Testis (tissue), 3 donors: Measurements from ENCODE around the gene SLC5A10. TPM values are rescaled to one million over a fixed set of nuclear protein-coding genes. Genes with fewer than 3 reads are reported as not detected.

Source experiments
- DNase-seq: peaks from one replicate; pipeline ENCODE4 v3.0.0-alpha.2; 2019
- H3K27ac ChIP-seq, 2 donors: fragments of 200-600 bp; sonication (generic); one replicate each; pipeline ENCODE4 v1.5.1; 2019
- H3K27me3 ChIP-seq: fragments of 200-600 bp; sonication (generic); one replicate; pipeline ENCODE4 v1.5.1; 2019
- H3K36me3 ChIP-seq: fragments of 200-600 bp; sonication (generic); one replicate; pipeline ENCODE4 v1.5.1; 2017; ENCODE audit warnings: low read depth; ENCODE audit errors: missing control alignments
- H3K4me1 ChIP-seq: fragments of 200-600 bp; sonication (generic); one replicate; pipeline ENCODE4 v1.5.1; 2019
- H3K4me3 ChIP-seq, 2 donors: fragments of 200-600 bp; sonication (generic); one replicate each; pipeline ENCODE4 v1.5.1; 2017 to 2019
- H3K9me3 ChIP-seq: fragments of 200-600 bp; sonication (generic); one replicate; pipeline ENCODE4 v1.5.1; 2017
- CTCF ChIP-seq, 3 experiments: fragments of 450-650 bp in 2 of 3; fragments of 200-600 bp in 1 of 3; sonication (generic) in 1 of 3; IDR thresholded peaks; one replicate each; pipeline ENCODE4 v1.5.1; 2016 to 2019; ENCODE audit warnings: antibody characterized with exemption in 3 of 3, mild to moderate bottlenecking in 2 of 3, moderate library complexity in 1 of 3
- POLR2A ChIP-seq: fragments of 450-650 bp; IDR thresholded peaks from one replicate; pipeline ENCODE4 v1.6.1; 2017; ENCODE audit warnings: antibody characterized with exemption, mild to moderate bottlenecking, moderate library complexity
- WGBS, 2 donors: methylation state at CpG; one replicate each; pipeline ENCODE4 v1.1.5; 2018; 5-methylcytosine and 5-hydroxymethylcytosine counted together
- intact Hi-C: fragments of 100-400 bp; cut with DNase I; formaldehyde crosslinking; loops from one replicate; pipeline ENCODE4 v1.15.1; 2023; ENCODE audit warnings: low total_unique reads
- polyA plus RNA-seq: library from polyadenylated mRNA; stranded (reverse); fragments of 350-450 nt; fragmentation: Illumina TruSeq; extraction: RNeasy Lipid Tissue Mini Kit (QIAGEN cat#74804); gene quantifications from one replicate; pipeline ENCODE4 v1.2.3, GENCODE V29; 2014; ENCODE audit warnings: low read depth, low replicate concordance; ENCODE audit not compliant: insufficient read depth
- total RNA-seq, 2 donors: library from RNA; depleted of rRNA; stranded (reverse); fragments of >200 nt; gene quantifications; one replicate each; pipeline ENCODE4 v1.2.3, GENCODE V29; 2016

SLC5A10 gene
- total and polyA plus RNA-seq, 3 donors from 2014 or later, result 0.98 to 1.1 (median 1.1) TPM

- Histone ChIP-seq H3K36me3 (no peaks in the 10 kb centered on the region), H3K4me1 (no peaks in the 10 kb centered on the region), H3K27me3 (no peaks in the 10 kb centered on the region), H3K27ac (no peak overlapping the region), H3K9me3 (no peaks in the 10 kb centered on the region), H3K4me3 (no peak overlapping the region)
- intact Hi-C loops, result no loop called here
- no peak for DNase-seq
- TF ChIP-seq POLR2A (no peak), CTCF (IDR thresholded peaks at IDR 0.05) (no peak)
- 84 to 92% methylated on average over 10 to 11 of the region's 11 CpGs for WGBS, 2 donors
Measured at GRCh38 chr17:18958611-18959010, 6.6 kb downstream of the SLC5A10 start.

GRCh38 chr17:18959071-18959844 lies 7.3 kb downstream of the SLC5A10 start:
- intact Hi-C loops, result no loop called here
- H3K27ac ChIP-seq, result no peak overlapping the region
- no peak overlapping the region for H3K4me3 ChIP-seq
- TF ChIP-seq POLR2A, result no peak
- no peak for TF ChIP-seq CTCF (IDR thresholded peaks at IDR 0.05)
- no peaks in the 10 kb centered on the region for H3K27me3 ChIP-seq
- DNase-seq, result no peak
- H3K4me1 ChIP-seq, result no peaks in the 10 kb centered on the region
- WGBS, 2 donors, result 84 to 86% methylated on average over 5 to 22 of the region's 22 CpGs
- H3K9me3 ChIP-seq, result no peaks in the 10 kb centered on the region
- H3K36me3 ChIP-seq, result no peaks in the 10 kb centered on the region

- DNase-seq, result no peak
- intact Hi-C loops, result no loop called here
- H3K27me3 ChIP-seq, result no peaks in the 10 kb centered on the region
- H3K4me3 ChIP-seq, result no peak overlapping the region
- H3K36me3 ChIP-seq, result no peaks in the 10 kb centered on the region
- WGBS, 2 donors, result 95 to 100% methylated on average over 2 to 5 of the region's 5 CpGs
- no peaks in the 10 kb centered on the region for H3K9me3 ChIP-seq
- no peak overlapping the region for H3K27ac ChIP-seq
- no peaks in the 10 kb centered on the region for H3K4me1 ChIP-seq
- TF ChIP-seq CTCF (IDR thresholded peaks at IDR 0.05), result no peak
Measured at GRCh38 chr17:18959845-18960240, 7.9 kb downstream of the SLC5A10 start.

GRCh38 chr17:18960241-18960665 lies 8.3 kb downstream of the SLC5A10 start:
- no peaks in the 10 kb centered on the region for H3K9me3 ChIP-seq
- H3K4me3 ChIP-seq, result no peak overlapping the region
- H3K36me3 ChIP-seq, result no peaks in the 10 kb centered on the region
- DNase-seq, result no peak
- H3K27ac ChIP-seq, result no peak overlapping the region
- H3K27me3 ChIP-seq, result no peaks in the 10 kb centered on the region
- TF ChIP-seq POLR2A (no peak), CTCF (IDR thresholded peaks at IDR 0.05) (no peak)
- no peaks in the 10 kb centered on the region for H3K4me1 ChIP-seq
- intact Hi-C loops, result no loop called here
- WGBS, 2 donors, result 80 to 87% methylated on average over 7 to 15 of the region's 15 CpGs
